DND-41 (cell line): ENCODE measurements around the gene ARFGEF3.

Experiments used
- ATAC-seq: fragments of 200-7000 bp; cut with Tn5 transposase; 3 replicates; pipeline ENCODE4 v1.9.1; 2021; ENCODE audit warnings: low read depth; ENCODE audit not compliant: insufficient read depth
- DNase-seq: peaks from one replicate; pipeline ENCODE4 v3.0.0-alpha.2; 2020
- H2AFZ ChIP-seq: 2 replicates; pipeline ENCODE4 v1.6.0; 2012; ENCODE audit warnings: low read depth, low read length
- H3K27ac ChIP-seq: 2 replicates; pipeline ENCODE4 v1.5.1; 2012; ENCODE audit warnings: low read length, inconsistent platforms
- H3K27me3 ChIP-seq: fragments of 200-600 bp; sonication (generic); 2 replicates; pipeline ENCODE4 v1.6.0; 2012; ENCODE audit warnings: low read length, mild to moderate bottlenecking, inconsistent platforms; ENCODE audit not compliant: insufficient read depth, poor library complexity
- H3K36me3 ChIP-seq: 2 replicates; pipeline ENCODE4 v1.5.1; 2012; ENCODE audit warnings: low read length, inconsistent platforms; ENCODE audit not compliant: insufficient read depth
- H3K4me1 ChIP-seq: 2 replicates; pipeline ENCODE4 v1.5.1; 2012; ENCODE audit warnings: mild to moderate bottlenecking, low read length; ENCODE audit not compliant: insufficient read depth
- H3K4me2 ChIP-seq: 2 replicates; pipeline ENCODE4 v1.6.0; 2012; ENCODE audit warnings: mild to moderate bottlenecking, moderate library complexity, low read length, inconsistent platforms; ENCODE audit not compliant: insufficient read depth
- H3K4me3 ChIP-seq, 2 experiments: fragments of 200-600 bp in 1 of 2; shearing (Covaris generic) in 1 of 2; 2 replicates each; pipeline ENCODE4 v1.5.1; 2012 to 2016; ENCODE audit warnings: inconsistent platforms in 2 of 2, low read length in 2 of 2, mild to moderate bottlenecking in 2 of 2, low read depth in 1 of 2, moderate library complexity in 1 of 2
- H3K79me2 ChIP-seq: 2 replicates; pipeline ENCODE4 v1.6.0; 2012; ENCODE audit warnings: low read length, inconsistent platforms; ENCODE audit not compliant: insufficient read depth
- H3K9ac ChIP-seq: 2 replicates; pipeline ENCODE4 v1.6.0; 2012; ENCODE audit warnings: low read depth, mild to moderate bottlenecking, inconsistent platforms, low read length, moderate library complexity
- H3K9me3 ChIP-seq: 2 replicates; pipeline ENCODE4 v1.5.1; 2012; ENCODE audit warnings: low read length, moderate library complexity, mild to moderate bottlenecking, inconsistent platforms; ENCODE audit not compliant: insufficient read depth, severe bottlenecking
- H4K20me1 ChIP-seq: 2 replicates; pipeline ENCODE4 v1.6.0; 2012; ENCODE audit warnings: low read length; ENCODE audit not compliant: insufficient read depth
- CTCF ChIP-seq: IDR thresholded peaks from 2 replicates; pipeline ENCODE4 v1.5.1; 2012; ENCODE audit warnings: borderline replicate concordance, low read length, moderate library complexity, mild to moderate bottlenecking; ENCODE audit not compliant: poor library complexity, severe bottlenecking; ENCODE audit errors: extremely low read depth
- EZH2 ChIP-seq: IDR thresholded peaks from 3 replicates; pipeline ENCODE4 v1.6.1; 2012; ENCODE audit warnings: borderline replicate concordance, low read depth, mild to moderate bottlenecking, moderate library complexity, low read length, inconsistent platforms; ENCODE audit not compliant: severe bottlenecking

ARFGEF3 gene

GRCh38 chr6:138291036-138291848 lies 129.5 kb downstream of the ARFGEF3 start:
- Histone ChIP-seq H4K20me1 (no peaks in the 10 kb centered on the region), H3K79me2 (no peaks in the 10 kb centered on the region), H3K4me1 (no peaks in the 10 kb centered on the region), H3K27ac (no peak overlapping the region), H3K36me3 (no peaks in the 10 kb centered on the region), H3K9me3 (no peaks in the 10 kb centered on the region), H3K27me3 (no peaks in the 10 kb centered on the region), H2AFZ (no peak overlapping the region), H3K9ac (no peak overlapping the region), H3K4me3 (no peak overlapping the region), H3K4me2 (no peak overlapping the region)
- ATAC-seq (no peak), DNase-seq (no peak)
- TF ChIP-seq CTCF (no peak), EZH2 (no peak)

- Histone ChIP-seq H3K4me2 (no peak overlapping the region), H3K27ac (no peak overlapping the region), H3K27me3 (no peaks in the 10 kb centered on the region), H3K4me3 (no peak overlapping the region), H3K4me1 (no peaks in the 10 kb centered on the region), H3K36me3 (no peaks in the 10 kb centered on the region), H3K79me2 (no peaks in the 10 kb centered on the region), H2AFZ (no peak overlapping the region), H3K9me3 (no peaks in the 10 kb centered on the region), H4K20me1 (no peaks in the 10 kb centered on the region), H3K9ac (no peak overlapping the region)
- TF ChIP-seq CTCF, result no peak
- TF ChIP-seq EZH2, result no peak
- no peak for DNase-seq
- ATAC-seq, result no peak
Measured at GRCh38 chr6:138291849-138292181, 130.1 kb downstream of the ARFGEF3 start.

GRCh38 chr6:138292482-138292881 lies 130.7 kb downstream of the ARFGEF3 start:
- no peak overlapping the region for H2AFZ ChIP-seq
- H3K27me3 ChIP-seq, result no peaks in the 10 kb centered on the region

More at GRCh38 chr6:138292482-138292881, 130.7 kb downstream of the ARFGEF3 start:
- TF ChIP-seq CTCF (no peak), EZH2 (no peak)
- no peak for DNase-seq
- no peaks in the 10 kb centered on the region for H4K20me1 ChIP-seq
- no peaks in the 10 kb centered on the region for H3K36me3 ChIP-seq
- no peaks in the 10 kb centered on the region for H3K9me3 ChIP-seq
- H3K9ac ChIP-seq, result no peak overlapping the region
- H3K4me1 ChIP-seq, result no peaks in the 10 kb centered on the region
- H3K4me3 ChIP-seq, result no peak overlapping the region
- no peaks in the 10 kb centered on the region for H3K79me2 ChIP-seq
- ATAC-seq, result no peak
- H3K27ac ChIP-seq, result no peak overlapping the region
- no peak overlapping the region for H3K4me2 ChIP-seq
